ENCODE measurements around the gene PDE6C. TPM values are rescaled to one million over a fixed set of nuclear protein-coding genes. Genes with fewer than 3 reads are reported as not detected.

Gene PDE6C
- total and polyA plus RNA-seq, 2 of the 8 experiments (the other 6 are each of a cell fraction or from before 2014, with no cell fraction given): not detected

DNA sequence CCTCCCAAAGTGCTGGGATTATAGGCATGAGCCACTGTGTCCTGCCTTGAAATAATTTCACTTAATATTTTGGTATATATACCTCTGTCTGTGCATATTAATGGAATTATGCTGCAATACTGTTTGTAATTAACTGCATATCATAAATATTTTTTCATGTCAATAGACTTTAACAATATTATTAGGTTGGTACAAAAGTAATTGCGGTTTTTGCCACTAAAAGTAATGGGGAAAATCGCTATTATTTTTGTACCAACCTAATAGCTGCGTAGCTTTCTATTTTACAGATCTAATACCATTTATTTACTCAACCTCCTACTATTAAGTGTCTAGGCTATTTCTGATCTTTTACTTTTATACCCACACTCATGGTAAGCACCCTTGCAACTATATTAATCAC is 3.9 kb upstream of the PDE6C start:
- Histone ChIP-seq H3K14ac (ENCODE audit: insufficient read length) (no peak overlapping the region), H3K9ac (replicated peaks in 1 of 4; ENCODE audit: extremely low read depth in 1 of 4, low read depth in 3 of 4, low read length in 3 of 4) (no peak overlapping the region), H4K5ac (ENCODE audit: insufficient read length, low read depth, low read length) (no peak overlapping the region), H3K4me3 (ENCODE audit: extremely low read depth in 1 of 4, insufficient read depth in 2 of 4, low read depth in 3 of 4, low read length in 4 of 4) (no peak overlapping the region), H3K27ac (ENCODE audit: low read depth, low read length) (no peak overlapping the region), H2AK5ac (ENCODE audit: low read depth, low read length) (no peak overlapping the region), H4K91ac (replicated peaks; ENCODE audit: insufficient read length, low read length) (no peak overlapping the region), H3K23ac (ENCODE audit: insufficient read length) (no peak overlapping the region), H3K79me1 (ENCODE audit: low read depth, low read length) (no peaks in the 10 kb centered on the region), H2BK12ac (ENCODE audit: low read depth, low read length) (no peak overlapping the region), H2AFZ (ENCODE audit: low read length) (no peak overlapping the region), H2BK5ac (ENCODE audit: low read depth, low read length) (no peak overlapping the region), H3K79me2 (ENCODE audit: control insufficient read depth in 1 of 2, insufficient read depth in 2 of 2, low read length in 2 of 2) (no peaks in the 10 kb centered on the region), H3K18ac (ENCODE audit: extremely low read depth, low read length) (no peak overlapping the region), H3K9me3 (ENCODE audit: insufficient read depth in 2 of 2, low read depth in 1 of 2, low read length in 1 of 2) (no peaks in the 10 kb centered on the region), H2BK120ac (replicated peaks; ENCODE audit: low read depth, low read length) (no peak overlapping the region), H4K8ac (ENCODE audit: extremely low read depth, insufficient read depth, low read length) (no peak overlapping the region), H3K4me2 (ENCODE audit: insufficient read depth in 1 of 2, low read depth in 2 of 2, low read length in 2 of 2) (no peak overlapping the region), H3K4ac (replicated peaks; ENCODE audit: insufficient read length, low read depth, low read length) (no peak overlapping the region), H3K23me2 (ENCODE audit: low read depth, low read length) (no peaks in the 10 kb centered on the region), H4K20me1 (replicated peaks in 1 of 2; ENCODE audit: control insufficient read depth in 1 of 2, insufficient read depth in 2 of 2, low read length in 2 of 2) (no peaks in the 10 kb centered on the region), H3K4me1 (replicated peaks in 1 of 4; ENCODE audit: control insufficient read depth in 3 of 4, insufficient read depth in 4 of 4, low read length in 3 of 4) (no peaks in the 10 kb centered on the region), H3K56ac (replicated peaks; ENCODE audit: insufficient read length, low read depth, low read length) (no peak overlapping the region), H3K27me3 (replicated peaks in 1 of 4; ENCODE audit: control insufficient read depth in 3 of 4, extremely low read depth in 1 of 4, insufficient read depth in 3 of 4, low read length in 3 of 4) (peaks cover 0 to 4% (median 2%) of the 10 kb centered on the region in 4 experiments; a peak in 5 of 7 replicates), H2BK15ac (ENCODE audit: low read length) (no peak overlapping the region), H3K36me3 (ENCODE audit: control insufficient read depth in 2 of 4, insufficient read depth in 4 of 4, low read length in 3 of 4) (no peaks in the 10 kb centered on the region), H2BK20ac (ENCODE audit: low read length) (no peak overlapping the region)
- DNase-seq (ENCODE audit: low read depth in 1 of 2, low spot score in 2 of 2): no peak
- CTCF ChIA-PET (ENCODE audit: partially characterized antibody): no interaction called here
- POLR2A ChIA-PET (ENCODE audit: partially characterized antibody): no interaction called here
- WGBS, 2 experiments (ENCODE audit: extremely low coverage in 1 of 2, insufficient coverage in 1 of 2, insufficient read length in 1 of 2, insufficient replicate concordance in 2 of 2, low coverage in 1 of 2, low lambda C conversion rate in 2 of 2, missing lambda C conversion rate in 1 of 2): 90% methylated on average over 3 of the region's 3 CpGs; no CpG with 5 or more reads in 1 of the 2 experiments
- no peak for FAIRE-seq
- TF ChIP-seq TAF1 (IDR thresholded peaks at IDR 0.05; ENCODE audit: low read depth, low read length) (no peak), NRF1 (IDR thresholded peaks at IDR 0.05; ENCODE audit: low read depth, low read length) (no peak), RBBP5 (IDR thresholded peaks at IDR 0.05; ENCODE audit: borderline replicate concordance, low read depth, low read length) (no peak), TAF7 (optimal IDR thresholded peaks at IDR 0.05; ENCODE audit: borderline replicate concordance, low read depth, low read length) (no peak), PHF8 (conservative IDR thresholded peaks at IDR 0.05; ENCODE audit: low read depth, low read length) (no peak), SP1 (IDR thresholded peaks at IDR 0.05; ENCODE audit: low read depth, low read length) (no peak), SP4 (IDR thresholded peaks at IDR 0.05; ENCODE audit: low read length) (no peak), BRCA1 (IDR thresholded peaks at IDR 0.05; ENCODE audit: low read depth, low read length) (no peak), ASH2L (IDR thresholded peaks at IDR 0.05; ENCODE audit: low read length) (no peak), KDM4A (IDR thresholded peaks at IDR 0.05; ENCODE audit: low read depth, low read length, severe bottlenecking) (no peak), EP300 (IDR thresholded peaks at IDR 0.05; ENCODE audit: borderline replicate concordance in 1 of 2, low read depth in 2 of 2, low read length in 2 of 2) (no peak), SUZ12 (IDR thresholded peaks at IDR 0.05; ENCODE audit: low read length) (no peak), TEAD4 (IDR thresholded peaks at IDR 0.05; ENCODE audit: low read depth, low read length) (no peak)
- TF ChIP-seq, protein P1, sequence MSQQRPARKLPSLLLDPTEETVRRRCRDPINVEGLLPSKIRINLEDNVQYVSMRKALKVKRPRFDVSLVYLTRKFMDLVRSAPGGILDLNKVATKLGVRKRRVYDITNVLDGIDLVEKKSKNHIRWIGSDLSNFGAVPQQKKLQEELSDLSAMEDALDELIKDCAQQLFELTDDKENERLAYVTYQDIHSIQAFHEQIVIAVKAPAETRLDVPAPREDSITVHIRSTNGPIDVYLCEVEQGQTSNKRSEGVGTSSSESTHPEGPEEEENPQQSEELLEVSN (IDR thresholded peaks at IDR 0.05): no peak

Measured in H1 (cell line).